C4-2B (cell line): Measurements from ENCODE around the gene DDX1.
"Not testable (repeated sequence)": the region's sequence is repeated elsewhere in the genome, so short reads cannot be mapped to it uniquely, and the experiment has no call there.

Experiments
- H3K27ac ChIP-seq: fragments of 450-650 bp; 2 replicates; pipeline ENCODE4 v1.5.1; 2017
- CTCF ChIP-seq: fragments of 450-650 bp; conservative IDR thresholded peaks from 2 replicates; pipeline ENCODE4 v1.5.1; 2017; ENCODE audit warnings: mild to moderate bottlenecking
- ZFX ChIP-seq: fragments of 450-650 bp; IDR thresholded peaks from 2 replicates; pipeline ENCODE4 v1.6.1; 2017

DDX1 gene

GRCh38 chr2:15675456-15676195, 84.0 kb downstream of the DDX1 start:
- TF ChIP-seq ZFX = no peak
- no peak for TF ChIP-seq CTCF
- H3K27ac ChIP-seq = no peak overlapping the region

DNA sequence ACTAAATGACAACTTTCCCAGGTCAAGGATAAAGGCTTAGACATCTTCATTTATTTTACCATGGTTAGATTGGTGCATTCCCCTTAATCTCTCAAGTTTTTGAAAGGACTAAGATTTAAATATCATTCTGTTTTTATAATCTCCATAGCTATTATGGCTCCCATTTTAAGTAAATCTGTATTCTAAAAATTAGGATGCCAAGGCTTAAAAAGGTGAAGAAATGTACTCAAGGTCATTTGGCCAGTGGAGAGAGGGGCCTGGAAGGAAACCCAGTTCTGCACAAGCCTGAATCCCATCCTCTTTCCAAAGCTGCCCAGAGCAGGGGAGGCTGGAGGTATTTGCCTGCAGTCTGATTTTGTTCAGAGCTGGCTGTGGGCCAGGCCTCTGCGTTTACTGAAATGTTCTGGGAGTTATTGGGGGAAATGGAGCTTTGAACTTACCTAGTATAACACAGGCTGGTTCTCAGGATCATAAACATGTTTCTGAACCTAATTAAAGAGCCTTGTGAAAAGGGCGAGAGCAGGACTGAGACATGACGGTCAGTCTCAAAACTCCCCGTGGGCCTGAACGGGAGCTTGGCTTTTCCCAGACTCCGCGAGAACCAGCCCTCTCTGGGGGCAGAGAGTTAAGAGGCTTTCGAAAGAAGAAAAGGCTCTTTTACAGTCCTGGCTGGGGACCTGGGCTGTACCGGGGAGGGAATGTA, 85.6 kb downstream of the DDX1 start:
- H3K27ac ChIP-seq = no peak overlapping the region

GRCh38 chr2:15678346-15678745, 86.7 kb downstream of the DDX1 start:
- no peak overlapping the region for H3K27ac ChIP-seq
- no peak for TF ChIP-seq ZFX
- no peak for TF ChIP-seq CTCF

More for the DNA sequence above, 85.6 kb downstream of the DDX1 start:
- TF ChIP-seq CTCF (no peak), ZFX (no peak)

DNA sequence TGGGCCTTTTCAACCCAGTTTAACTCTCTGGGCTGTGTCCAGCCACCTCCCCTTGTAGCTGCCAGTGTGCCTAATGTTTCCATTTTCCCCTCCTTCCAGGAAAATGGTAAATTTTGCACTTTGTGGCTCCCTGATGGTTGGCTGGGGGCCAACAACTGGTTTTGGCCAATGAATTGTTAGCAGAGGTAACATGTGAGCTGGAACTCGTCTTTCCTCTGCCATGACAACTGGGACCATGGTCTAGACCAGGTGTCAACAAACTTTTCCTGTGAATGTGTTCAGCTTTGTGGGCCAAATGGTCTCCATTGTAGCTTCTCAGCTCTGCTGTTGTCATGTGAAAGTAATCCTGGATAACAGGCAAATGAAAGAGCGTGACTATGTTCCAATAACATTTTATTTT, 87.2 kb downstream of the DDX1 start:
- no peak for TF ChIP-seq ZFX
- H3K27ac ChIP-seq = no peak overlapping the region

DNA sequence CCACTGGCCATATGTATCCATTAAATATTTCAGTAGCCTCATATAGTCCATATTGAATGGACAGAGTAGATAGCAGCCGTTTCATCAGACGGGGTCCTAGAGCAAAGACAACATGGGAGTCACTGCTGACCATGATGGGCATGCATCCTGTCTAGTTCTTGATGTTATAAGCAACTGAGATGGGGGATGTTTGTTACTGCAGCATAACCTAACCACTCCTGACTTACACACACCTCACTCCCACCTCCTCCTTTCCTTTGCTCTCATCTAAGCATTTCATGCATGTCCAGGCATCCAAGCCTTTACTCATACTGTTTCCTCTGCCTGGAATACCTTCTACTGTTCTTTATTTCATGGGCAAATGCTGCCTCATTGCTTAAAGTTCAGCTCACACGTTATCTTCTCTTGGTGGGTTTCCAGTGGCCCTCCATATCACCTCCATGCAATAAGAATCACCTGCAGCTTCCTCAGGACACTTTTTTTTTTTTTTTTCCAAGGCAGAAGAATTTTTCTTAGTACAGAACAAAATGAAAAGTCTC, 87.8 kb downstream of the DDX1 start:
- TF ChIP-seq CTCF (no peak), ZFX (no peak)
- H3K27ac ChIP-seq = no peak overlapping the region

- H3K27ac ChIP-seq = not testable (repeated sequence)
Observed at GRCh38 chr2:15680132-15680531, 88.5 kb downstream of the DDX1 start.
